ENCODE results near the gene NPHP4. TPM values are rescaled to one million over a fixed set of nuclear protein-coding genes. Genes with fewer than 3 reads are reported as not detected.

Gene NPHP4
- total RNA-seq, 1 donor from 2014 or later: 3.2 TPM

- no peaks in the 10 kb centered on the region for H3K27me3 ChIP-seq (ENCODE audit: control insufficient read depth, insufficient read depth, low read length)
- FAIRE-seq (no peak), DNase-seq (ENCODE audit: low read depth) (no peak)
- H3K4me3 ChIP-seq (ENCODE audit: low read depth, low read length): no peak overlapping the region
- H3K36me3 ChIP-seq (ENCODE audit: control insufficient read depth, insufficient read depth, low read length): peaks cover 3% of the 10 kb centered on the region
- TF ChIP-seq, protein P1, sequence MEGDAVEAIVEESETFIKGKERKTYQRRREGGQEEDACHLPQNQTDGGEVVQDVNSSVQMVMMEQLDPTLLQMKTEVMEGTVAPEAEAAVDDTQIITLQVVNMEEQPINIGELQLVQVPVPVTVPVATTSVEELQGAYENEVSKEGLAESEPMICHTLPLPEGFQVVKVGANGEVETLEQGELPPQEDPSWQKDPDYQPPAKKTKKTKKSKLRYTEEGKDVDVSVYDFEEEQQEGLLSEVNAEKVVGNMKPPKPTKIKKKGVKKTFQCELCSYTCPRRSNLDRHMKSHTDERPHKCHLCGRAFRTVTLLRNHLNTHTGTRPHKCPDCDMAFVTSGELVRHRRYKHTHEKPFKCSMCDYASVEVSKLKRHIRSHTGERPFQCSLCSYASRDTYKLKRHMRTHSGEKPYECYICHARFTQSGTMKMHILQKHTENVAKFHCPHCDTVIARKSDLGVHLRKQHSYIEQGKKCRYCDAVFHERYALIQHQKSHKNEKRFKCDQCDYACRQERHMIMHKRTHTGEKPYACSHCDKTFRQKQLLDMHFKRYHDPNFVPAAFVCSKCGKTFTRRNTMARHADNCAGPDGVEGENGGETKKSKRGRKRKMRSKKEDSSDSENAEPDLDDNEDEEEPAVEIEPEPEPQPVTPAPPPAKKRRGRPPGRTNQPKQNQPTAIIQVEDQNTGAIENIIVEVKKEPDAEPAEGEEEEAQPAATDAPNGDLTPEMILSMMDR (IDR thresholded peaks at IDR 0.05; ENCODE audit: insufficient read depth, low read length, severe bottlenecking): no peak
Observed at GRCh38 chr1:5953386-5953785, 38.8 kb downstream of the NPHP4 start.

GRCh38 chr1:5951846-5952410 is 40.3 kb downstream of the NPHP4 start:
- no peak for DNase-seq (ENCODE audit: low read depth)
- peaks cover 3% of the 10 kb centered on the region for H3K36me3 ChIP-seq (ENCODE audit: control insufficient read depth, insufficient read depth, low read length)
- TF ChIP-seq, protein P1 (IDR thresholded peaks at IDR 0.05; ENCODE audit: insufficient read depth, low read length, severe bottlenecking): no peak
- no peak overlapping the region for H3K4me3 ChIP-seq (ENCODE audit: low read depth, low read length)
- no peak for FAIRE-seq
- H3K27me3 ChIP-seq (ENCODE audit: control insufficient read depth, insufficient read depth, low read length): no peaks in the 10 kb centered on the region

DNA sequence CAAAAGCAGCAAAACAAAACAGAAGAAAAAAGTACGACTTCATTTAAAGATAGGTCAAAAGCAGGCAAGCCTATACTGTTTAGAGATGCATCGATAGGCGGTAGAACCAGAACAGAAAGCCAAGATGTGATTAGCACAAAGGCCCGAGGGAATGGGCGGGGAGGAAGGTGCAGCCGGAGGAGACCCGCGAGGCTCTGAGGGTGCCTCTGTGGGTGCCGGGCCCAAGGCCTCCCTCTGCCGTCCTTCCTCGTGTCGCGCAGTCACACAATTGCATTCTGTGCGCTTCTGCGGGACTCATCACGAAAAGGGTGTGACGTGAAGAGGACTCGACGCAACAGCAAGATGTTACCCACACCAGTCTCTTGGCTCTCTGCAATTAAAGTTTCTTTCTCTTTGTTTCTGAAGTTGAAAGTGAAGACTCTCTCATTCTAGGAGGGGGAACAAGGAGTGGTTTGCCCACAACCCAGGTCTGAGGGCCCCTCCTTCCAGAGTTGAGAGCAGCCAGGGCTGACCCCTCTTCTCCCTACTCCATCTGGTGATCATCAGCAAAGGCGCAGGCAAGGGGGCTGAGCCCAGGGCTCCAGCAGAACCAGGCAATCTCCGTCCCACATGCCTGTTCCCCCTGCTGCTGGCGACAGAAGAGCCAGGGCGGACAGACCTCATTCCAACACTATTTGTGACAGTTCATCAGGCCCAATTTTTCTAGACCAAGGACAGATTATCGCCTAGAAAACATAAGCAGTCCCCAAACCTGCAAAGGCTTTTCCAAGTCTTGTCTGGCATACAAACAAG is 41.0 kb downstream of the NPHP4 start:
- no peak for FAIRE-seq
- DNase-seq (ENCODE audit: low read depth): no peak
- no peak overlapping the region for H3K4me3 ChIP-seq (ENCODE audit: low read depth, low read length)
- H3K36me3 ChIP-seq (ENCODE audit: control insufficient read depth, insufficient read depth, low read length): peaks cover 2% of the 10 kb centered on the region
- no peaks in the 10 kb centered on the region for H3K27me3 ChIP-seq (ENCODE audit: control insufficient read depth, insufficient read depth, low read length)
- TF ChIP-seq, protein P1 (IDR thresholded peaks at IDR 0.05; ENCODE audit: insufficient read depth, low read length, severe bottlenecking): no peak

DNA sequence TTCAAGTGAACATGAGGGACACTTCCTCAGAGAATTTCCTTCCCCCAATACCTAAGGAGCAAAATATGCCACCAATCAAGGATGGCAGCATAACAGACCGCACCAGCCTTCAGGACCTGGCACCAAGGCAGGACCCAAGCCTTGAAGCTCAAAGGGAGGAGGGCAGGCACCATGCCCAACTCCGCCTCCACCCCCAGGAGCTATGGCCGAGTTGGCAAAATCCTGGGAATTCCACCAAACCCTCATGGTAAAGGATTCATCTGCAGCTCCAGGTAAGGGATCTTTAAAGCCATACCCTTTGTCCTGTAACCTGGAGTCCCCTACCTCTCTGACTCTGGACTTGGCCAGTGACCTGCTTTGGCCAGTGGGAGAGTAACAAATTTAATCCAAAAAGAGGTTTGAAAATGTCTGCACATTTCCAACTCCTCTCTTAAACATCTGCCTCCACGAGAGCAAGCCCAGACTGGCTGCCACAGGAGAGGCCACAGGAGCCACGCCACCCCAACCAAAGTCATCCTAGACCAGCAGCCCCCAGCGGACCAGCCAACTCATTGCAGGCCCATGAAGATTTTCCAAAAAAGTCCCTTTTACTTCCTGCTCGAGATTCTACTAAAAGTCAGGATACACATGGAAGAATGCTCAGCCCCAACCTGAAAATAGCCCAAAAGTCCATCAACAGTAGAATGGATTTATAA is 41.9 kb downstream of the NPHP4 start:
- peaks cover 2% of the 10 kb centered on the region for H3K36me3 ChIP-seq (ENCODE audit: control insufficient read depth, insufficient read depth, low read length)
- DNase-seq (ENCODE audit: low read depth) (no peak), FAIRE-seq (no peak)
- no peaks in the 10 kb centered on the region for H3K27me3 ChIP-seq (ENCODE audit: control insufficient read depth, insufficient read depth, low read length)
- TF ChIP-seq, protein P1 (IDR thresholded peaks at IDR 0.05; ENCODE audit: insufficient read depth, low read length, severe bottlenecking): no peak
- H3K4me3 ChIP-seq (ENCODE audit: low read depth, low read length): no peak overlapping the region

DNA sequence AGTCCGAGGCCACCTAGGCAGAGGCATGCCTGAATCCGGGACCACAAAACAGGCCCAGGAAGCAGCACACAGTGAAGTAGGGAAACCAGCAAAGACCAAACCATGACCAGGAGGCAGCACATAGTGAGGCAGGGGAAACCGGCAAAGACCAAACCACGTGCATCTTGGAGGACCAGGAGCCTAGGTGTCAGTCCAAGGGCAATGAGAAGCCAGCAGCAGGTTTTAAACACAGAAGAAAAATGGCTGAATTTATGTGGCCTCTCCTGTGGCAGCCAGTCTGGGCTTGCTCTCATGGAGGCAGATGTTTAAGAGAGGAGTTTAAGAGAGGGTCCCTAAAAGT is 42.5 kb downstream of the NPHP4 start:
- no peaks in the 10 kb centered on the region for H3K27me3 ChIP-seq (ENCODE audit: control insufficient read depth, insufficient read depth, low read length)
- DNase-seq (ENCODE audit: low read depth) (no peak), FAIRE-seq (no peak)
- peaks cover 2% of the 10 kb centered on the region for H3K36me3 ChIP-seq (ENCODE audit: control insufficient read depth, insufficient read depth, low read length)
- TF ChIP-seq, protein P1 (IDR thresholded peaks at IDR 0.05; ENCODE audit: insufficient read depth, low read length, severe bottlenecking): no peak
- H3K4me3 ChIP-seq (ENCODE audit: low read depth, low read length): no peak overlapping the region
